Measurements from ENCODE around the gene APOBEC3F. TPM values are rescaled to one million over a fixed set of nuclear protein-coding genes. Genes with fewer than 3 reads are reported as not detected.

Gene APOBEC3F
- total and polyA plus RNA-seq, 12 donors = 1.3 to 11.6 (median 5.1) TPM

- Histone ChIP-seq H3K36me3 (peaks cover 0 to 4% (median 0%) of the 10 kb centered on the region in 9 donors), H3K27me3 (peaks cover 0 to 4% (median 0%) of the 10 kb centered on the region in 7 donors), H3K27ac (peak overlapping the region in 1 of 10 donors; percentile 85), H3K4me1 (peaks cover 0 to 36% (median 5%) of the 10 kb centered on the region in 9 donors), H3K9me3 (no peaks in the 10 kb centered on the region), H3K4me3 (no peak overlapping the region)
- no peak for ATAC-seq
- intact Hi-C loops (cut with DNase I) = no loop called here
- DNase-seq = no peak
- WGBS, 2 donors = 78 to 79% methylated on average over 23 of the region's 23 CpGs
- no peak for TF ChIP-seq CTCF (IDR thresholded peaks at IDR 0.05)
Observed at GRCh38 chr22:39091126-39092081, 50.7 kb downstream of the APOBEC3F start.

- 75 to 77% methylated on average over 8 of the region's 8 CpGs for WGBS, 2 donors
- H3K4me1 ChIP-seq = peaks cover 0 to 45% (median 7%) of the 10 kb centered on the region in 9 donors
- no peak for TF ChIP-seq CTCF (IDR thresholded peaks at IDR 0.05)
- no peaks in the 10 kb centered on the region for H3K9me3 ChIP-seq
- H3K27me3 ChIP-seq = peaks cover 0 to 4% (median 0%) of the 10 kb centered on the region in 7 donors
- H3K36me3 ChIP-seq = no peaks in the 10 kb centered on the region
- DNase-seq (no peak), ATAC-seq (no peak)
- intact Hi-C loops (cut with DNase I) = no loop called here
- H3K27ac ChIP-seq = peak overlapping the region in 1 of 10 donors; percentile 78
- H3K4me3 ChIP-seq = no peak overlapping the region
Observed at GRCh38 chr22:39092111-39092862, 51.6 kb downstream of the APOBEC3F start.

- WGBS, 2 donors = 86% methylated on average over 14 of the region's 14 CpGs
- H3K9me3 ChIP-seq = no peaks in the 10 kb centered on the region
- DNase-seq = no peak
- intact Hi-C loops (cut with DNase I) = no loop called here
- no peak for TF ChIP-seq CTCF (IDR thresholded peaks at IDR 0.05)
- H3K27ac ChIP-seq = peak overlapping the region in 1 of 10 donors; percentile 71
- peaks cover 0 to 57% (median 8%) of the 10 kb centered on the region in 9 donors for H3K4me1 ChIP-seq
- no peaks in the 10 kb centered on the region for H3K36me3 ChIP-seq
- H3K27me3 ChIP-seq = peaks cover 0 to 4% (median 0%) of the 10 kb centered on the region in 7 donors
- H3K4me3 ChIP-seq = no peak overlapping the region
- ATAC-seq = no peak
Observed at GRCh38 chr22:39094717-39095389, 54.2 kb downstream of the APOBEC3F start.

- TF ChIP-seq CTCF (IDR thresholded peaks at IDR 0.05) = no peak
- peaks cover 0 to under 1% (median 0%) of the 10 kb centered on the region in 7 donors for H3K27me3 ChIP-seq
- no peaks in the 10 kb centered on the region for H3K36me3 ChIP-seq
- no peak overlapping the region for H3K4me3 ChIP-seq
- H3K27ac ChIP-seq = peak overlapping the region in 1 of 10 donors; percentile 85
- intact Hi-C loops (cut with DNase I) = no loop called here
- peaks cover 0 to 50% (median 8%) of the 10 kb centered on the region in 9 donors for H3K4me1 ChIP-seq
- DNase-seq (no peak), ATAC-seq (no peak)
- 83 to 86% methylated on average over 3 of the region's 3 CpGs for WGBS, 2 donors
- no peaks in the 10 kb centered on the region for H3K9me3 ChIP-seq
Observed at GRCh38 chr22:39095971-39096370, 55.3 kb downstream of the APOBEC3F start.

Measured in heart right ventricle (tissue), 16 donors.